GM08714 (cell line): ENCODE data around the gene OLFML2B.
"Not testable (repeated sequence)": the region's sequence is repeated elsewhere in the genome, so short reads cannot be mapped to it uniquely, and the experiment has no call there.

Source experiments
- H3K4me3 ChIP-seq: fragments of 200-500 bp; sonication (Bioruptor generic); 2 replicates; pipeline ENCODE4 v1.5.1; 2014; ENCODE audit warnings: mild to moderate bottlenecking, low read length, inconsistent platforms
- ZNF274 ChIP-seq: IDR thresholded peaks from 2 replicates; pipeline ENCODE4 v1.6.1; 2012; ENCODE audit warnings: mild to moderate bottlenecking, low read depth, low read length

OLFML2B gene

GRCh38 chr1:162022626-162023025 is 1.0 kb downstream of the OLFML2B start:
- H3K4me3 ChIP-seq: no peak overlapping the region
- no peak for TF ChIP-seq ZNF274

- no peak for TF ChIP-seq ZNF274
- H3K4me3 ChIP-seq: no peak overlapping the region
Measured at GRCh38 chr1:162021124-162021523, 2.5 kb downstream of the OLFML2B start.

GRCh38 chr1:162020150-162020549 is 3.5 kb downstream of the OLFML2B start:
- TF ChIP-seq ZNF274: no peak
- no peak overlapping the region for H3K4me3 ChIP-seq

- TF ChIP-seq ZNF274: no peak
- H3K4me3 ChIP-seq: no peak overlapping the region
Measured at GRCh38 chr1:162019446-162019845, 4.2 kb downstream of the OLFML2B start.

GRCh38 chr1:162019006-162019405 is 4.7 kb downstream of the OLFML2B start:
- no peak for TF ChIP-seq ZNF274
- no peak overlapping the region for H3K4me3 ChIP-seq

GRCh38 chr1:162018418-162018817 is 5.3 kb downstream of the OLFML2B start:
- no peak for TF ChIP-seq ZNF274
- H3K4me3 ChIP-seq: no peak overlapping the region

GRCh38 chr1:162017791-162018190 is 5.9 kb downstream of the OLFML2B start:
- H3K4me3 ChIP-seq: not testable (repeated sequence)

- TF ChIP-seq ZNF274: no peak
- H3K4me3 ChIP-seq: no peak overlapping the region
Measured at GRCh38 chr1:162016631-162017030, 7.0 kb downstream of the OLFML2B start.

- TF ChIP-seq ZNF274: no peak
- H3K4me3 ChIP-seq: no peak overlapping the region
Measured at GRCh38 chr1:162015196-162015595, 8.5 kb downstream of the OLFML2B start.

- no peak overlapping the region for H3K4me3 ChIP-seq
- TF ChIP-seq ZNF274: no peak
Measured at GRCh38 chr1:162014202-162014601, 9.5 kb downstream of the OLFML2B start.

- no peak overlapping the region for H3K4me3 ChIP-seq
- no peak for TF ChIP-seq ZNF274
Measured at GRCh38 chr1:162013289-162013688, 10.4 kb downstream of the OLFML2B start.

- TF ChIP-seq ZNF274: no peak
- H3K4me3 ChIP-seq: no peak overlapping the region
Measured at GRCh38 chr1:162011337-162012012, 12.2 kb downstream of the OLFML2B start.

GRCh38 chr1:162010175-162010506 is 13.5 kb downstream of the OLFML2B start:
- no peak for TF ChIP-seq ZNF274
- H3K4me3 ChIP-seq: no peak overlapping the region

GRCh38 chr1:162009501-162010174 is 14.0 kb downstream of the OLFML2B start:
- no peak for TF ChIP-seq ZNF274
- no peak overlapping the region for H3K4me3 ChIP-seq

GRCh38 chr1:162008799-162009198 is 14.9 kb downstream of the OLFML2B start:
- no peak for TF ChIP-seq ZNF274
- H3K4me3 ChIP-seq: no peak overlapping the region

- no peak overlapping the region for H3K4me3 ChIP-seq
- no peak for TF ChIP-seq ZNF274
Measured at GRCh38 chr1:162007466-162007865, 16.2 kb downstream of the OLFML2B start.
